Ovary (tissue), 9 donors: ENCODE measurements around the gene HNRNPA3. TPM values are rescaled to one million over a fixed set of nuclear protein-coding genes. Genes with fewer than 3 reads are reported as not detected.

ENCODE experiments used
- DNase-seq, 5 donors: peaks; one replicate each; pipeline ENCODE4 v3.0.0-alpha.2; 2019 to 2020
- H3K27ac ChIP-seq, 2 donors: fragments of 200-600 bp; one replicate each; pipeline versions ENCODE4 v1.5.1 to v1.8.0; 2019 to 2022
- H3K27me3 ChIP-seq: fragments of 200-600 bp; one replicate; pipeline ENCODE4 v1.8.0; 2022
- H3K36me3 ChIP-seq: fragments of 200-600 bp; sonication (generic); one replicate; pipeline ENCODE4 v1.5.1; 2019
- H3K4me1 ChIP-seq: one replicate; pipeline ENCODE4 v1.8.1; 2013; ENCODE audit warnings: mild to moderate bottlenecking, moderate library complexity; ENCODE audit not compliant: insufficient read depth
- H3K4me3 ChIP-seq: fragments of 200-600 bp; sonication (generic); one replicate; pipeline ENCODE4 v1.5.1; 2017
- H3K9me3 ChIP-seq, 2 donors: fragments of 200-600 bp in 1 of 2; sonication (generic) in 1 of 2; one replicate each; pipeline versions ENCODE4 v1.5.1 to v1.8.1; 2013 to 2019; ENCODE audit warnings: mild to moderate bottlenecking in 1 of 2, moderate library complexity in 1 of 2
- EP300 ChIP-seq: sonication (generic); formaldehyde crosslinking; IDR thresholded peaks from one replicate; pipeline ENCODE4 v1.6.1; 2017; ENCODE audit warnings: antibody characterized with exemption
- POLR2A ChIP-seq: fragments of 450-650 bp; IDR thresholded peaks from one replicate; pipeline ENCODE4 v1.6.1; 2017; ENCODE audit warnings: antibody characterized with exemption, mild to moderate bottlenecking, moderate library complexity
- WGBS, 3 donors: extraction: QIAGEN DNeasy Blood & Tissue Kit in 1 of 3; methylation state at CpG; one replicate each; pipeline versions ENCODE4 v1.1.5 to v1.1.7; 2013 to 2017; 5-methylcytosine and 5-hydroxymethylcytosine counted together
- intact Hi-C, 4 donors: fragments of 100-400 bp; cut with DNase I; formaldehyde crosslinking; loops; one replicate each; pipeline versions ENCODE4 v1.11.0 to v1.15.1; 2022 to 2023
- polyA plus RNA-seq, 2 donors: library from polyadenylated mRNA; stranded (reverse); fragments of 200-250 nt in 1 of 2; fragments of 350-450 nt in 1 of 2; fragmentation: Illumina TruSeq in 1 of 2; extraction: RNeasy Lipid Tissue Mini Kit (QIAGEN cat#74804) in 1 of 2; gene quantifications; one replicate each; pipeline ENCODE4 v1.2.3, GENCODE V29; 2013 to 2014
- total RNA-seq, 7 donors: library from RNA; depleted of rRNA in 2 of 7; stranded (reverse); fragments of >200 nt in 2 of 7; fragmentation: NEBNext Ultra II Directional in 3 of 7; extraction: Animal tissue kit (Norgen Biotek cat#: 25700) in 3 of 7; gene quantifications; one replicate each; pipeline versions ENCODE4 v1.1.0 to v1.2.4, GENCODE V29; 2016 to 2023
- TF ChIP-seq, protein P1 (sequence below), 3 donors: fragments of 450-650 bp in 2 of 3; fragments of 200-600 bp in 1 of 3; IDR thresholded peaks; one replicate each; pipeline versions ENCODE4 v1.5.1 to v1.8.0; 2016 to 2022; ENCODE audit warnings: antibody characterized with exemption in 3 of 3, mild to moderate bottlenecking in 1 of 3
- donor health status: DM: no; HTN: no; CAD: no; lungs with moderate emphysema.
- donor health status: DM: no; HTN: no; CAD: no.
- donor health status: Bipolar disorder and iron deficiency.
- donor health status: DM: yes; HTN: yes; CAD: no.
- donor health status: DM: no; HTN: no; CAD: no.
- donor health status: DM: yes; HTN: yes; CAD: no.

HNRNPA3 gene
- total and polyA plus RNA-seq, 9 donors = 71.0 to 273 (median 216) TPM

GRCh38 chr2:177187631-177188312 is 24.8 kb upstream of the HNRNPA3 start:
- intact Hi-C loops = no loop called here
- no peaks in the 10 kb centered on the region for H3K27me3 ChIP-seq
- no peaks in the 10 kb centered on the region for H3K4me1 ChIP-seq
- H3K4me3 ChIP-seq = no peak overlapping the region
- H3K9me3 ChIP-seq = no peaks in the 10 kb centered on the region
- no peaks in the 10 kb centered on the region for H3K36me3 ChIP-seq
- TF ChIP-seq POLR2A (no peak), EP300 (no peak)
- TF ChIP-seq, protein P1, sequence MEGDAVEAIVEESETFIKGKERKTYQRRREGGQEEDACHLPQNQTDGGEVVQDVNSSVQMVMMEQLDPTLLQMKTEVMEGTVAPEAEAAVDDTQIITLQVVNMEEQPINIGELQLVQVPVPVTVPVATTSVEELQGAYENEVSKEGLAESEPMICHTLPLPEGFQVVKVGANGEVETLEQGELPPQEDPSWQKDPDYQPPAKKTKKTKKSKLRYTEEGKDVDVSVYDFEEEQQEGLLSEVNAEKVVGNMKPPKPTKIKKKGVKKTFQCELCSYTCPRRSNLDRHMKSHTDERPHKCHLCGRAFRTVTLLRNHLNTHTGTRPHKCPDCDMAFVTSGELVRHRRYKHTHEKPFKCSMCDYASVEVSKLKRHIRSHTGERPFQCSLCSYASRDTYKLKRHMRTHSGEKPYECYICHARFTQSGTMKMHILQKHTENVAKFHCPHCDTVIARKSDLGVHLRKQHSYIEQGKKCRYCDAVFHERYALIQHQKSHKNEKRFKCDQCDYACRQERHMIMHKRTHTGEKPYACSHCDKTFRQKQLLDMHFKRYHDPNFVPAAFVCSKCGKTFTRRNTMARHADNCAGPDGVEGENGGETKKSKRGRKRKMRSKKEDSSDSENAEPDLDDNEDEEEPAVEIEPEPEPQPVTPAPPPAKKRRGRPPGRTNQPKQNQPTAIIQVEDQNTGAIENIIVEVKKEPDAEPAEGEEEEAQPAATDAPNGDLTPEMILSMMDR (IDR thresholded peaks at IDR 0.05) = no peak
- DNase-seq = no peak
- H3K27ac ChIP-seq = no peak overlapping the region
- 60 to 61% (median 60%) methylated on average over 8 of the region's 8 CpGs for WGBS, 3 donors

DNA sequence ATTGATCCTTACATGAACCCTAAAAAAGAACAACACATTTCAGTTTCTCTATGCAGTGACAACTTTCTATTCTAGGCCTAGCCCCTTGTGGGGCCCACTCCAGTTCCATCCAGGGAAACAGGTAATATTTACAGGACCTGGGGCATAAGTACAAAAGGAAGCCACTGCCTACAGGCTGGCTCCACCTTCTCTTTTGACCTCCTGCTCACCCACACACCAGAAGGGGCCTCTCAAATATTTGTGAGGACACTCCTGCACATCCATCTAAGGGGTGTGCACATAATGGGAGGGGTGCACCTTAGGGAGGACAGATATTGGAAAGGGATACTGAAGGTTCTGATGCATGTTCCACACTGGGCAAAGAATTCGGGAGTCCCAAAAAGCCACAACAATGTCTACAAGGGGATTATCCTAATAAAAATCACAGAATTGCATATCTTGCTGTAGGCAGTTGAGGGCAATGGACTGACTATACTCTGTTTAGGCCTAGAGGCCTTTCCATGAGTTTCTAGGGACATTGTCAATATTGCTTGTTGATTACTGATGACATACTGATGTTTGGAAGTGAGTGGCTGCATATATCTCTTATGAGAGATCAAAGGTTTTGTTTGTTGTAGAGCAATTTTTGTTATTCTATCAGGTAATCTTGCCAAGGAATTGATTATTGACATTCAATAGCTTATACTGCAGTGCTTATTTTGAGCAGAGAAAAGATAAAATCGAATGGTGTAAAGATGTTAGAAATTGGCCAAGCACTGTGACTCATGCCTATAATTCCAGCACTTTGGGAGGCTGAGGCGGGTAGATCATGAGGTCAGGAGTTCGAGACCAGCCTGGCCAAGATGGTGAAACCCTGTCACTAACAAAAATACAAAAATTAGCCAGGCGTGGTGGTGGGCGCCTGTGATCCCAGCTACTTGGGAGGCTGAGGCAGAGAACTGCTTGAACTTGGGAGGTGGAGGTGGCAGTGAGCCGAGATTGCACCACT is 23.8 kb upstream of the HNRNPA3 start:
- intact Hi-C loops = no loop called here
- H3K4me3 ChIP-seq = no peak overlapping the region
- H3K9me3 ChIP-seq = no peaks in the 10 kb centered on the region
- TF ChIP-seq EP300 (no peak), POLR2A (no peak)
- TF ChIP-seq, protein P1 (IDR thresholded peaks at IDR 0.05) = no peak
- no peaks in the 10 kb centered on the region for H3K36me3 ChIP-seq
- no peak overlapping the region for H3K27ac ChIP-seq
- H3K27me3 ChIP-seq = no peaks in the 10 kb centered on the region
- DNase-seq = no peak
- no peaks in the 10 kb centered on the region for H3K4me1 ChIP-seq
- WGBS, 3 donors = 95 to 96% (median 95%) methylated on average over 7 of the region's 7 CpGs

GRCh38 chr2:177190941-177191340 is 21.7 kb upstream of the HNRNPA3 start:
- 85 to 100% (median 100%) methylated on average over 1 of the region's 1 CpG for WGBS, 3 donors
- intact Hi-C loops = no loop called here

DNA sequence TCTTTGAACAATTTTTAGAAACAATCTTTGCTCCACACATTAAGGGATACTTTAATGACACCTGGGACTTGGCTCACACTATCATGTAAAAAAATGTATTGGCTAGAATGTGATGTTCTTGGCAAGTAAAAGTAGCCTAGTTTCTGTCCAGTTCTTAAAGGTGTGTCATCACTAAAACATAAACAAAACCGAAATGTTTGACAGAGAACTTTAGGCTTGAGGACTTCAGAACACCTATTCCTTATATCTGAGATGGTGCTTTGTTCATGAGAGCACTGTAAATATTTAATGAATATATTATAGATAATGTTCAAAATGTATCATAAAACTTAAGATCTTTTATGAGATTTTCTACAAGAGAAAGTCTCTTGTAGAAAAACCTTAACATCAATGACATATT is 19.8 kb upstream of the HNRNPA3 start:
- Histone ChIP-seq H3K4me3 (no peak overlapping the region), H3K9me3 (no peaks in the 10 kb centered on the region), H3K36me3 (no peaks in the 10 kb centered on the region), H3K27ac (no peak overlapping the region), H3K4me1 (no peaks in the 10 kb centered on the region), H3K27me3 (no peaks in the 10 kb centered on the region)
- no peak for DNase-seq
- intact Hi-C loops = no loop called here
- 74 to 80% (median 75%) methylated on average over 1 of the region's 1 CpG for WGBS, 3 donors
- TF ChIP-seq POLR2A = no peak

More at GRCh38 chr2:177190941-177191340, 21.7 kb upstream of the HNRNPA3 start:
- Histone ChIP-seq H3K36me3 (no peaks in the 10 kb centered on the region), H3K4me3 (no peak overlapping the region), H3K9me3 (no peaks in the 10 kb centered on the region), H3K4me1 (no peaks in the 10 kb centered on the region), H3K27me3 (no peaks in the 10 kb centered on the region), H3K27ac (no peak overlapping the region)
- DNase-seq = no peak
- no peak for TF ChIP-seq EP300
- no peak for TF ChIP-seq POLR2A
- TF ChIP-seq, protein P1 (IDR thresholded peaks at IDR 0.05) = no peak
